ENCODE results near the gene HHIPL1. TPM values are rescaled to one million over a fixed set of nuclear protein-coding genes. Genes with fewer than 3 reads are reported as not detected.

The HHIPL1 gene
- total RNA-seq, 1 donor = 4.4 TPM

DNA sequence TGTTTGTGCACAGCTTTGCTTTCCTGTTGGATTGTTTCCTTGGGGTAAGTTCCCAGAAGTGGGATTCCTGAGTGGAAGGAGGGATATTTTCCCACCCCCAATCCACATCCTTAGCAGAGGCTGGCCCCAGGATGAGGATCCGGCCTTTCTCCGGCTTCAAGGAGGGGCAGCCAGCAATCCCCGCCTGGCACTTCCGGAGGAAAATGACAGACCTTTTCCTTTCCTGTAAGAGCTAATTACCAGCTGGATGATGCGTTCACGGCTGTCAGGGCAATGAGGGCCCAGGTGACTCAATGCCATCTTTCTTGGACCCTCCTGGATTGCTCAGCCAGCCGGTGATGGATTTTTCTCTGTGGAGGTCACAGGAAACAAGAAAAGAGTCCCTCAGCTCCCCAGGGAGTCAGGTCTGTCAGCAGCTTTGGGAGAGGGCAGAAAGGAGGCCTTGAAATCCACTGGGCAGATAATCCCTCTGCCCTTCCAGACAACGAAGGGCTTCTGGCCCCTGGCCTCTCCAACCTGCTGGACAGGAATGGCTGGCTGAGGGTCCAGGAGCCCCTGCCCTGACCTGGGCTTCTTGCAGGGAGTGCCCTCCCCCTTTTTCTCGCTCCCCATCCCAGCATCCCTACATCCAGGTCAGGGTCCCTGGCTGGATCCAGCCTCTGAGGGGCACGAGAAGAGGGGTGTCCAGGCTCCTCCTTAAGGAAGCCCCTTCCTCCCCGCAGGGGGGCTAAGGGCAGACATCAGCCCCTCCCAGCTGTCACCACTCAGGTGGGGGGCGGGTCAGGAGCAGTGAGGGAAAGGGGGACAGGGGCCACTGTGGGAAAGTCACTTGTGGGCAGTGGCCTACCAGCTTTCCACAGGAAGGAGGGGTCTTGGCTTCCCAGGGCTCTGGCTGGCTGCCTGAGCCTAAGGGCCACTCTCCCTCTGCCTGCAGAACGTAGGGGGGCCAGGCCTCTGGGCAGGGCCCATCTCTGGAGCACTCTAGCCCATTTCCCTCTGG is 24.8 kb upstream of the HHIPL1 start:
- no peak overlapping the region for H3K4me3 ChIP-seq (ENCODE audit: low read depth, low read length)
- peak; percentile 42 for DNase-seq (ENCODE audit: low read depth)
- TF ChIP-seq, protein P1, sequence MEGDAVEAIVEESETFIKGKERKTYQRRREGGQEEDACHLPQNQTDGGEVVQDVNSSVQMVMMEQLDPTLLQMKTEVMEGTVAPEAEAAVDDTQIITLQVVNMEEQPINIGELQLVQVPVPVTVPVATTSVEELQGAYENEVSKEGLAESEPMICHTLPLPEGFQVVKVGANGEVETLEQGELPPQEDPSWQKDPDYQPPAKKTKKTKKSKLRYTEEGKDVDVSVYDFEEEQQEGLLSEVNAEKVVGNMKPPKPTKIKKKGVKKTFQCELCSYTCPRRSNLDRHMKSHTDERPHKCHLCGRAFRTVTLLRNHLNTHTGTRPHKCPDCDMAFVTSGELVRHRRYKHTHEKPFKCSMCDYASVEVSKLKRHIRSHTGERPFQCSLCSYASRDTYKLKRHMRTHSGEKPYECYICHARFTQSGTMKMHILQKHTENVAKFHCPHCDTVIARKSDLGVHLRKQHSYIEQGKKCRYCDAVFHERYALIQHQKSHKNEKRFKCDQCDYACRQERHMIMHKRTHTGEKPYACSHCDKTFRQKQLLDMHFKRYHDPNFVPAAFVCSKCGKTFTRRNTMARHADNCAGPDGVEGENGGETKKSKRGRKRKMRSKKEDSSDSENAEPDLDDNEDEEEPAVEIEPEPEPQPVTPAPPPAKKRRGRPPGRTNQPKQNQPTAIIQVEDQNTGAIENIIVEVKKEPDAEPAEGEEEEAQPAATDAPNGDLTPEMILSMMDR (IDR thresholded peaks at IDR 0.05; ENCODE audit: insufficient read depth, low read length) = no peak

DNA sequence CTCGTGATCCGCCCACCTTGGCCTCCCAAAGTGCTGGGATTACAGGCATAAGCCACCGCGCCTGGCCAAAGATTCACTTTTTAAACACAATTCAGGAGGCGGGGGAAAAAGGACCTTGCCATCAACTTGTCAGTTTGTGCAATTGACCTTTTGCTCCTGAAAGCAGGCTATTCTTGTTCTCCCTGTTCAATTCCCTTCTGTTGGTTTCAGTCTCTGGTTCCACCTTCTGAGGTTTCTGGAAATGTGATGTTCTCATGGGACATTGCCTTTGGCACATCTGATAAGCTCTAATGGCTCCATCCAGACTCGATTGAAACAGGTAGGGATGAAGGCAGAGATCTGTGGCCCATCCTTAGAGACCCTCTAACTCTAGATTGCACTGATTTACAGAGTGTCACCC is 23.0 kb upstream of the HHIPL1 start:
- TF ChIP-seq, protein P1 (IDR thresholded peaks at IDR 0.05; ENCODE audit: insufficient read depth, low read length) = no peak
- H3K4me3 ChIP-seq (ENCODE audit: low read depth, low read length) = no peak overlapping the region
- DNase-seq (ENCODE audit: low read depth) = no peak

DNA sequence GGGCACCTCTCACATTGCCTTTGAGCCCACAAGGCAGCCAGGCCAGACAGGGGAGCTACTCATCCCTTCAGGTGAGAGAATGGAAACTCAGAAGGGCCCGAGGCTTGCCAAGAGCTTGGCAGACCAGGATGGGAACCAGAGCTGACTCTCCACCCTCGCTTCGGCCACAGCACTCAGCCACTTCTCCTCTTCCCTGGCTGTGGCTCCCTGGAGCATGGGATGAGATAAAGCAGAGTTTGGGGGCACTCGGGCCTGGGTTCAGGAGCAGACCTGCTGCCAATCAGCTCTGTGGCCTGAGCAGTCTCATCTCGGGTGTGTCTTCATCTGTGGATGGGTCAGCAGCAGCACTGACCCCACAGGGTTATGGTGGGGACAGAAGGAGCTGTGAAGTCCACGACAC is 20.9 kb upstream of the HHIPL1 start:
- no peak for DNase-seq (ENCODE audit: low read depth)
- TF ChIP-seq, protein P1 (IDR thresholded peaks at IDR 0.05; ENCODE audit: insufficient read depth, low read length) = no peak
- H3K4me3 ChIP-seq (ENCODE audit: low read depth, low read length) = no peak overlapping the region

DNA sequence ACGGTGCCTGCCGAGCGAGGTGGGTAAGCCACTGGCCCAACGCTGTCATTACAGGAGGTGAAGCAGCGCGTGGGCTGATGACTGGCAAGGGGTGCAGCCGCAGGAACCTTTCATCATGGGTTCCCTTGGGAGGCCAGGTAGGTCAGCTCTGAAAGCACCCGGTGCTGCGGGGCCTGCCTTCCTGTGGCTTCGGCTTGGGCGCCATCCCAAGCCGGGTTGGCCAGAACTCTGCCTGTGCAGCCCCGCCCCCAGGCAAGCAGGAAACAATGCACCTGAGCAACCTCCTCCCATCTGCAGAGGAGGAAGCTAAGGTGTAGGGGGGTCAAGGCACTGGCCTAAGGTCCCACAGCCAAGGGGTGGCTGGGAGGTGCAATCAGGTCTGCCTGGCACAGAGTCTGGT is 20.0 kb upstream of the HHIPL1 start:
- TF ChIP-seq, protein P1 (IDR thresholded peaks at IDR 0.05; ENCODE audit: insufficient read depth, low read length) = no peak
- no peak for DNase-seq (ENCODE audit: low read depth)
- no peak overlapping the region for H3K4me3 ChIP-seq (ENCODE audit: low read depth, low read length)

DNA sequence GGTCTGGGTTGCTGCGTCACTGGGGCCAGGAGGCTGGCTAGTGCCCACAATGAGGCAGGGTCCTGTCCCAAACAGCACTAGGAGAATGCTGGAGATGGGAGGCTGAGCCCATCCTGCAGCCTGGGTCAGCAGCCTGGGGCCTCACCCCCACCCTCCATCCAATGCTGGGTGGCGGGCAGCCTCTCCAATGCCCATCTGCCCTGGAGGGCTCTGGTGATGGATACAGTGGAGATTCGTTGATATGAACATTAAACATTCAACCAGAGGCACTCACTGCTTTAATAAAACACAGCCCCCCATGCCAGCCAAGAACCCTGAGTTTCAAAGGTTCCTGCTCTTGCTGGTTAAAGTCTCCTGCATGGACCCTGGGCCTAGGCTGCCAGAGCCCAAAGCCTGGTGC is 19.5 kb upstream of the HHIPL1 start:
- TF ChIP-seq, protein P1 (IDR thresholded peaks at IDR 0.05; ENCODE audit: insufficient read depth, low read length) = no peak
- H3K4me3 ChIP-seq (ENCODE audit: low read depth, low read length) = no peak overlapping the region
- no peak for DNase-seq (ENCODE audit: low read depth)

DNA sequence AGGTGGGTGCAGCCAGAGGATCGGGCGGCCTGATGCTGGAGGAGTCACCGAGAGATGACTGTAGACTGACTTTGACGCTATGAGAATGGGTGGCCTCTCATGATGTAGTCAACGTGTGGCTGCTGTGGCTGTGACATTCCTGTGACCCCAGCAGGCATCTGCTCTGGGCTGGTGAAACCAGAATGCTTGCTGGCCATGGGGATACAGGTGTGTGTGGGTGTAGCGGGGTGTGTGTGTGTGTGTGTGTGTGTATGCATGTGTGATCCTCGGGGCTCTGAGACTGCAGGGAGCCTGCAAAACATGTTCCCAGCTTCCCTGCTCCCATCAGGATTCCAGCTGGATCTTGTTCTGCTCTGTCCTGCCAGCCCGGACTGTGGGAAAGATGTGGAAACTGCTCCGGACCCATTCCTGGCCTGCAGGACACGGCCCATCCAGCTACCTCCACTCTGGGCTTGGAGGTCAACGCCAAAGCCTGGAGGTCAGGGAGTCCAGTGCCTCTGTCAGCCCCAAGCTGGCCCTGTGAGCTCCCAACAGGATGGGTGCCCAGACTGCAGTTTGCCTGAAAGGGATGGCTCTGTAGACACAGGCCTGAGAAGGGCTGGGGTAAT is 18.8 kb upstream of the HHIPL1 start:
- H3K4me3 ChIP-seq (ENCODE audit: low read depth, low read length) = no peak overlapping the region
- TF ChIP-seq, protein P1 (IDR thresholded peaks at IDR 0.05; ENCODE audit: insufficient read depth, low read length) = no peak
- no peak for DNase-seq (ENCODE audit: low read depth)

All from fibroblast of the aortic adventitia (primary cell).